ENCODE data around the gene PASK. TPM values are rescaled to one million over a fixed set of nuclear protein-coding genes. Genes with fewer than 3 reads are reported as not detected.

The PASK gene
- total and polyA plus RNA-seq, 3 donors from 2014 or later, result 48.6 to 57.6 (median 54.0) TPM

DNA sequence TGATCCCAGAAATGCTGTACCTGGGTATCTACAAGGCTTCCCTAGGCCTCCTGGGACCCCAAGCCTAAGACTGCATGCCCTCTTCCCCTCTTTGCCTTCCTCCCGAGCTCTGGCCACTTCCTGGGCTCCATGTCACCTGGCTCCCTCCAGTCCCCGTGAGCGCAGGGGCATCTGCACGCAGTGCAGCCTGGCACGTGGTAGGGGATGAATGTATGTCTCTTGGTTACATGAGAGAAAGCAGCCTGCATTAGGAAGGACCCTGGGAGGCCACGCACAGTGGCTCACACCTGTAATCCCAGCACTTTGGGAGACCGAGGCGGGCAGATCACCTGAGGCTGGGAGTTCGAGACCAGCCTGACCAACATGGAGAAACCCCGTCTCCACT, 15.8 kb downstream of the PASK start:
- no peak overlapping the region for H3K27ac ChIP-seq
- WGBS, 2 donors, result 93 to 98% methylated on average over 10 of the region's 10 CpGs
- peaks cover 37% of the 10 kb centered on the region for H3K4me1 ChIP-seq
- H3K36me3 ChIP-seq (ENCODE audit: low read depth, missing control alignments), result no peaks in the 10 kb centered on the region
- no peaks in the 10 kb centered on the region for H3K27me3 ChIP-seq
- H3K4me3 ChIP-seq, result no peak overlapping the region
- DNase-seq, result no peak
- TF ChIP-seq, protein P1, sequence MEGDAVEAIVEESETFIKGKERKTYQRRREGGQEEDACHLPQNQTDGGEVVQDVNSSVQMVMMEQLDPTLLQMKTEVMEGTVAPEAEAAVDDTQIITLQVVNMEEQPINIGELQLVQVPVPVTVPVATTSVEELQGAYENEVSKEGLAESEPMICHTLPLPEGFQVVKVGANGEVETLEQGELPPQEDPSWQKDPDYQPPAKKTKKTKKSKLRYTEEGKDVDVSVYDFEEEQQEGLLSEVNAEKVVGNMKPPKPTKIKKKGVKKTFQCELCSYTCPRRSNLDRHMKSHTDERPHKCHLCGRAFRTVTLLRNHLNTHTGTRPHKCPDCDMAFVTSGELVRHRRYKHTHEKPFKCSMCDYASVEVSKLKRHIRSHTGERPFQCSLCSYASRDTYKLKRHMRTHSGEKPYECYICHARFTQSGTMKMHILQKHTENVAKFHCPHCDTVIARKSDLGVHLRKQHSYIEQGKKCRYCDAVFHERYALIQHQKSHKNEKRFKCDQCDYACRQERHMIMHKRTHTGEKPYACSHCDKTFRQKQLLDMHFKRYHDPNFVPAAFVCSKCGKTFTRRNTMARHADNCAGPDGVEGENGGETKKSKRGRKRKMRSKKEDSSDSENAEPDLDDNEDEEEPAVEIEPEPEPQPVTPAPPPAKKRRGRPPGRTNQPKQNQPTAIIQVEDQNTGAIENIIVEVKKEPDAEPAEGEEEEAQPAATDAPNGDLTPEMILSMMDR (IDR thresholded peaks at IDR 0.05), result no peak
- TF ChIP-seq POLR2A (IDR thresholded peaks at IDR 0.05), result no peak
- no peaks in the 10 kb centered on the region for H3K9me3 ChIP-seq
- intact Hi-C loops (cut with DNase I; ENCODE audit: low total_unique reads), result no loop called here

- Histone ChIP-seq H3K27me3 (no peaks in the 10 kb centered on the region), H3K9me3 (no peaks in the 10 kb centered on the region), H3K27ac (no peak overlapping the region), H3K36me3 (ENCODE audit: low read depth, missing control alignments) (no peaks in the 10 kb centered on the region), H3K4me3 (no peak overlapping the region), H3K4me1 (peaks cover 37% of the 10 kb centered on the region)
- no peak for DNase-seq
- 77 to 80% methylated on average over 12 to 14 of the region's 14 CpGs for WGBS, 2 donors
- intact Hi-C loops (cut with DNase I; ENCODE audit: low total_unique reads), result no loop called here
- TF ChIP-seq POLR2A (IDR thresholded peaks at IDR 0.05), result no peak
Measured at GRCh38 chr2:241132538-241133435, 16.5 kb downstream of the PASK start.

- Histone ChIP-seq H3K4me1 (peaks cover 27% of the 10 kb centered on the region), H3K36me3 (ENCODE audit: low read depth, missing control alignments) (no peaks in the 10 kb centered on the region)
- DNase-seq, result no peak
Measured at GRCh38 chr2:241131531-241131930, 17.7 kb downstream of the PASK start.

DNA sequence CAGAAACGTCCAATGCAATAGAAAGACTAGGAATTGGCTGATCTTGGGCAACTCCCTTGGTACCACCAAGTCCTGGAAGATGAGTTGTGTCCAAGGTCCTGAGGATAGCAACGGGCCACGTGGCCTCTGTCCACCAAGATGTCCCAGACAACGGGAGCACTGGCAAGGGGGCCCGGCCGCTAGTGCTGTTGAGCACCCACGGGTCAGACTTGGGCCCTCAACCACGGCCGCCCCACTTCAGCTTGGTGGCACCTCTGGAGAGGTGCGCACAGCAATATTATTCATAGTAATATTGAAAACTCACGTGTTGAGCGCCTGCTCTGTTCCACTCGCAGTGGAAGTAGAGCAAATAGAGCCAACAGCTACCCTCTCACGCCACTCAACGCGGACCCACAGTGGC, 19.0 kb downstream of the PASK start:
- H3K9me3 ChIP-seq, result no peaks in the 10 kb centered on the region
- H3K4me3 ChIP-seq, result no peak overlapping the region
- no peak overlapping the region for H3K27ac ChIP-seq
- intact Hi-C loops (cut with DNase I; ENCODE audit: low total_unique reads), result no loop called here
- TF ChIP-seq, protein P1 (IDR thresholded peaks at IDR 0.05), result no peak
- no peak for TF ChIP-seq POLR2A (IDR thresholded peaks at IDR 0.05)
- no peak for DNase-seq
- no peaks in the 10 kb centered on the region for H3K27me3 ChIP-seq
- 90 to 96% methylated on average over 16 of the region's 16 CpGs for WGBS, 2 donors
- H3K36me3 ChIP-seq (ENCODE audit: low read depth, missing control alignments), result no peaks in the 10 kb centered on the region
- peaks cover 15% of the 10 kb centered on the region for H3K4me1 ChIP-seq

More at GRCh38 chr2:241131531-241131930, 17.7 kb downstream of the PASK start:
- 96% methylated on average over 7 of the region's 7 CpGs for whole genome bisulfite sequencing, 2 donors
- no peak overlapping the region for H3K27ac ChIP-seq
- intact Hi-C loops (cut with DNase I; ENCODE audit: low total_unique reads), result no loop called here
- H3K27me3 ChIP-seq, result no peaks in the 10 kb centered on the region
- H3K4me3 ChIP-seq, result no peak overlapping the region
- H3K9me3 ChIP-seq, result no peaks in the 10 kb centered on the region
- TF ChIP-seq, protein P1 (IDR thresholded peaks at IDR 0.05), result no peak

- intact Hi-C loops (cut with DNase I; ENCODE audit: low total_unique reads), result loop anchor here (2.0 kb wide), 1 partner anchor 40 kb away; no protein-coding TSS in a partner anchor
Measured at GRCh38 chr2:241129086-241129871, 20.0 kb downstream of the PASK start.

More at GRCh38 chr2:241129086-241129871, 20.0 kb downstream of the PASK start:
- peaks cover 10% of the 10 kb centered on the region for H3K4me1 ChIP-seq
- no peak overlapping the region for H3K4me3 ChIP-seq
- H3K27ac ChIP-seq, result no peak overlapping the region
- no peaks in the 10 kb centered on the region for H3K9me3 ChIP-seq
- no peak for TF ChIP-seq POLR2A (IDR thresholded peaks at IDR 0.05)
- TF ChIP-seq, protein P1 (IDR thresholded peaks at IDR 0.05), result no peak
- H3K27me3 ChIP-seq, result no peaks in the 10 kb centered on the region
- H3K36me3 ChIP-seq (ENCODE audit: low read depth, missing control alignments), result no peaks in the 10 kb centered on the region
- no peak for DNase-seq
- WGBS, 2 donors, result 82 to 87% methylated on average over 9 to 12 of the region's 12 CpGs

Measured in testis (tissue), 3 donors.